Measurements from ENCODE around the gene DTNB. TPM values are rescaled to one million over a fixed set of nuclear protein-coding genes. Genes with fewer than 3 reads are reported as not detected.
A peak's percentile ranks its signal among the peaks of the same experiment; 100 is the strongest.

DTNB gene
- total RNA-seq, 8 experiments from 2014 or later: 16.9 to 85.0 (median 25.3) TPM

DNA sequence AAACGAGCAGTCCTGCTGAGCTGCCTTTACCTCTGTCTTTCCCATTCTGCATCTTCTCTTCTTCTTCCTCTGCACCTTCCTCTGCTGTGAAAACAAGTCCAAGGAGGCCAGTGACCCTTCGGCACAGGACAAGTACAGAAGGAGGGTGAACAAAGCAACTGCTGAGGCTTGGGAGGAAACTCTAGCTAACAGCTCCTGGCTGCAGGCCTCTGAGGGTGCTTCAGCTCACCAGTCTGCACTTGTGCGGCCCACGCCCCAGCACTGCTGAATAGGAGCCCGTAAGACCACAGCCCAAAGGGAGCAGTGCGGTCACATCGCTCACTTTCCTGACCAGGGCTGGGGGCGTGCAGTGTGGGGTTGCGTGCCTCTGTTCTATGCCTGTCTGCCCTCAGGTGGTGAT, 289.6 kb downstream of the DTNB start:
- H3K4me1 ChIP-seq (replicated peaks in 1 of 2): peaks cover 0 to 8% of the 10 kb centered on the region in 2 donors
- in situ Hi-C loops (cut with MboI; ENCODE audit: low pct_unique_long_range_greater_than_20kb in 2 of 9, low sequenced_read_pairs in 9 of 9, unreplicated experiment in 9 of 9): no loop called here
- WGBS, 10 experiments: 83 to 100% (median 98%) methylated on average over 1 to 9 of the region's 9 CpGs; no CpG with 5 or more reads in 2 of the 10 experiments
- no peak overlapping the region for H3K27ac ChIP-seq
- no peak for ATAC-seq (replicated peaks in 6 of 8)
- H3K4me3 ChIP-seq: no peak overlapping the region

DNA sequence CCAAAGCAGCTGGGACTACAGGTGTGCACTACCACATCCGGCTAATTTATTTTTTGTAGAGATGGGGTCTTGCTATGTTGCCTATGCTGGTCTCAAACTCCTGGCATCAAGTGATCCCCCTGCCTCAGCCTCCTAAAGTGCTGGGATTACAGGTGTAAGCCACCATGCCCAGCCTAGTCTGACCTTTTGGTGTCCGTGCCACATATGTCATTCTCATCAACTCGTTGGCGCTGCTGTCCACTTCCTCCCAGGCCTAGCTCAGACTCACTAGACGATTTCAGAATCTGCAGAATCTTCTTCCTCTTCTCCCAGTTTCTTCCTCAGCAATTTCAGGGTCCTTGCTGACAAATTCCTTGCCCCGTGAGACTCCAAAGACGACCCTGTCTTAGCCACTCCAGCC, 291.9 kb downstream of the DTNB start:
- in situ Hi-C loops (cut with MboI; ENCODE audit: low pct_unique_long_range_greater_than_20kb in 2 of 9, low sequenced_read_pairs in 9 of 9, unreplicated experiment in 9 of 9): no loop called here
- no peak overlapping the region for H3K27ac ChIP-seq
- no peak for ATAC-seq (replicated peaks in 6 of 8)
- H3K4me1 ChIP-seq (replicated peaks in 1 of 2): peaks cover 11 to 18% of the 10 kb centered on the region in 2 donors
- no peak overlapping the region for H3K4me3 ChIP-seq
- WGBS, 10 experiments: 56 to 96% (median 88%) methylated on average over 1 to 7 of the region's 7 CpGs

- ATAC-seq (replicated peaks in 6 of 8): peak in 2 of 8 experiments; percentile 2 to 6
- Histone ChIP-seq H3K4me3 (no peak overlapping the region), H3K27ac (peak overlapping the region in 1 of 2 donors; percentile 5), H3K4me1 (replicated peaks in 1 of 2) (peaks cover 18 to 26% of the 10 kb centered on the region in 2 donors)
- in situ Hi-C loops (cut with MboI; ENCODE audit: low pct_unique_long_range_greater_than_20kb in 2 of 9, low sequenced_read_pairs in 9 of 9, unreplicated experiment in 9 of 9): no loop called here
- WGBS, 10 experiments: 14 to 96% (median 77%) methylated on average over 1 to 9 of the region's 12 CpGs; no CpG with 5 or more reads in 4 of the 10 experiments
Observed at GRCh38 chr2:25380586-25381375, 292.6 kb downstream of the DTNB start.

DNA sequence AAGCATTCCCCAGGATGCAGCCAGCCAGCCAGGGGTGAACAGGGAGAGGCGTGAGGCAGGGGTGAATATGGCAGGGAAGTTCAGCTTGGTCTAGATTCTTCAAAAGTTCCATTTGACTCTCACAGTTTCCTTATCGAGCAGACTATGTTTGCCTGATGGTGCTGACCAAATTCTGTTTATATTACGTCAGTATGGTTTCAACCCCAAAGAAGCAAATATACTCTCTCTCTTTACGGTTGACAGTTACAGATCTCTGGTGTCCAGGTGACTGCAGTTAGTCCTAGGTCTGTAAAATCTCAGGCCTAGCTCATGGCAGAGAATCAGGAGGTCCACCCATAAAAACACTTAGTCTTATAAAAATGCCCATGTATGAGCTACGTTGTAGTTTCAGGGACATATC, 293.4 kb downstream of the DTNB start:
- Histone ChIP-seq H3K4me1 (replicated peaks in 1 of 2) (peaks cover 24 to 31% of the 10 kb centered on the region in 2 donors), H3K27ac (no peak overlapping the region), H3K4me3 (no peak overlapping the region)
- no peak for ATAC-seq (replicated peaks in 6 of 8)
- 50 to 100% (median 86%) methylated on average over 1 to 5 of the region's 5 CpGs; no CpG with 5 or more reads in 3 of the 10 experiments for WGBS, 10 experiments
- in situ Hi-C loops (cut with MboI; ENCODE audit: low pct_unique_long_range_greater_than_20kb in 2 of 9, low sequenced_read_pairs in 9 of 9, unreplicated experiment in 9 of 9): no loop called here

GRCh38 chr2:25379535-25379934, 293.8 kb downstream of the DTNB start:
- no peak overlapping the region for H3K4me3 ChIP-seq
- WGBS, 10 experiments: 70% methylated on average over 2 of the region's 6 CpGs; no CpG with 5 or more reads in 9 of the 10 experiments
- in situ Hi-C loops (cut with MboI; ENCODE audit: low pct_unique_long_range_greater_than_20kb in 2 of 9, low sequenced_read_pairs in 9 of 9, unreplicated experiment in 9 of 9): no loop called here
- ATAC-seq (replicated peaks in 6 of 8): no peak
- H3K4me1 ChIP-seq (replicated peaks in 1 of 2): peaks cover 24 to 31% of the 10 kb centered on the region in 2 donors
- H3K27ac ChIP-seq: no peak overlapping the region

DNA sequence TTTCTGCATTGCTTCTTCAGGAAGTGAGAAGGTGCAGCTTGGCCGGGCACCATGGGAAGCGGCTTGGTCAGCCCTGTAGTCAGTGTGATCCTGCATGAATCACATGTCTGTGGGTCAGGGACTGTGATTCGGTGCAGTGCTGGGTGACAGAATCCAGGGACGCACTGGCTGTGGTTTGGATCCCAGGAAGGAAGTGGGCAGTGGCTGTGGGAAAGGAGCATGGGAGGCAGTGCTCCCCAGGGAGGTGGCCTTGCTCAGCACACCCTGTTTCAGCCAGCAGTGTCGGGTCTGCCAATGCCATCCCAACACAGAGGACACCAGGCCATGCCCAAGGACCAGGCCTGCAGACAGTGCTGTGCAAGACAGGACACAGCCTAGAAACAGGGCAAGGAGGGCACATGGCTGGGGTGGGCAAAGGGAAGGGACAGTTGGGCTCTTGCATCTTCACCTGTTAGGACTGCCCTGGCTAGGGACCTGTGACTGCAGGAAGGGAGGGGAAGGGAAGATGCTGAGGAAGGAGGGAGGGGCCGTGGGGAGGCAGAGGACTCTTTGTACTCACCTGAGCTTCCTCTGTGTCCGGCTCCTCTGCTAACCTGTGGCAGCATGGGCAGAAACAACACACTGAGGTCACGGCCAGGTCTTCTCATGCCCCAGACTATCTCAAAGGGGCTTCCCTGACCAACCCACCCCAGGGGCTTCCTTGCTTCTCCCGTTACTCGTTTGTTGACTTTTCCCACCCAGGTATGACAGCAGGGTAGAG, 294.5 kb downstream of the DTNB start:
- Histone ChIP-seq H3K4me1 (replicated peaks in 1 of 2) (peaks cover 24 to 31% of the 10 kb centered on the region in 2 donors), H3K27ac (no peak overlapping the region), H3K4me3 (no peak overlapping the region)
- WGBS, 10 experiments: 50 to 94% (median 73%) methylated on average over 1 to 3 of the region's 10 CpGs; no CpG with 5 or more reads in 5 of the 10 experiments
- in situ Hi-C loops (cut with MboI; ENCODE audit: low pct_unique_long_range_greater_than_20kb in 2 of 9, low sequenced_read_pairs in 9 of 9, unreplicated experiment in 9 of 9): no loop called here
- ATAC-seq (replicated peaks in 6 of 8): no peak

GRCh38 chr2:25377822-25378421, 295.5 kb downstream of the DTNB start:
- no peak overlapping the region for H3K27ac ChIP-seq

GRCh38 chr2:25376750-25377621, 296.4 kb downstream of the DTNB start:
- Histone ChIP-seq H3K27ac (peak overlapping the region; percentile 53 to 56), H3K4me1 (replicated peaks in 1 of 2) (peaks cover 33 to 43% of the 10 kb centered on the region in 2 donors), H3K4me3 (peak overlapping the region in 1 of 5 donors; percentile 1)
- WGBS, 10 experiments: 0 to 80% (median 18%) methylated on average over 2 to 23 of the region's 52 CpGs; no CpG with 5 or more reads in 2 of the 10 experiments
- in situ Hi-C loops (cut with MboI; ENCODE audit: low pct_unique_long_range_greater_than_20kb in 2 of 9, low sequenced_read_pairs in 9 of 9, unreplicated experiment in 9 of 9): no loop called here
- peak; percentile 96 to 99 (median 98) for ATAC-seq (replicated peaks in 6 of 8)

More at GRCh38 chr2:25377822-25378421, 295.5 kb downstream of the DTNB start:
- Histone ChIP-seq H3K4me3 (no peak overlapping the region), H3K4me1 (replicated peaks in 1 of 2) (peaks cover 24 to 33% of the 10 kb centered on the region in 2 donors)
- in situ Hi-C loops (cut with MboI; ENCODE audit: low pct_unique_long_range_greater_than_20kb in 2 of 9, low sequenced_read_pairs in 9 of 9, unreplicated experiment in 9 of 9): no loop called here
- no peak for ATAC-seq (replicated peaks in 6 of 8)
- 40 to 100% (median 80%) methylated on average over 1 to 6 of the region's 22 CpGs; no CpG with 5 or more reads in 3 of the 10 experiments for WGBS, 10 experiments

GRCh38 chr2:25375989-25376545, 297.3 kb downstream of the DTNB start:
- ATAC-seq (replicated peaks in 6 of 8): no peak

DNA sequence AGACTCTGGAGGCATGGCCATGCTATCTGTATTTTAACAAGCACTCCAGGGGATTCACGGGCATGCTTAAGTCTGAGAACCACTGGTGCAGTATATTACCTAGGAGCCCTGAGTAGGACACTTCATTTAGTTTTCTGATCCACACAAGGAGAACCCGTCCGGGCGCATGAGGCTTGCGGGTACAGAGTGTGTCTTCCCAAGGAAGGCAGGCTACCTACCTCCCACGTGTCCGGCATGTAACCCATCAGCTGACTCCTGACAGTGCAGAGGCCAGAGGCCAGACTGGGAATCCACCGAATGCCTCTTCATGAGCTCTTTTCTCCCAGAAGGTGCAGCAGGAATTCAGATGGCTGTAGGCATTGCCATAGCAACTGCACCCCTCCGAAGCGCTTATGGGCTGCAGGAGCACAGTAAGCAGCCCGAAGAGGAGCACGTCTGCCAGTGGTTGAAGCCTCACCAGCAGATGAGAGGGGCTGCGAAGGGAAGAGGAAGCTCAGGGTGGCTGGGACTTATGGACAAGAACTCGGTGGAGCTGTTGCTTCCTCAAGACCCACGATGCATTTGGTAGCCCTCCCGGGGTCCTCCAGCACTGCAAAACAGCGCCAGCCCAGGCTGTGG, 297.9 kb downstream of the DTNB start:
- Histone ChIP-seq H3K4me1 (replicated peaks in 1 of 2) (peaks cover 34 to 37% of the 10 kb centered on the region in 2 donors), H3K4me3 (no peak overlapping the region), H3K27ac (no peak overlapping the region)
- 53 to 100% (median 87%) methylated on average over 1 to 12 of the region's 17 CpGs; no CpG with 5 or more reads in 4 of the 10 experiments for WGBS, 10 experiments
- in situ Hi-C loops (cut with MboI; ENCODE audit: low pct_unique_long_range_greater_than_20kb in 2 of 9, low sequenced_read_pairs in 9 of 9, unreplicated experiment in 9 of 9): no loop called here
- no peak for ATAC-seq (replicated peaks in 6 of 8)

More at GRCh38 chr2:25375989-25376545, 297.3 kb downstream of the DTNB start:
- peak overlapping the region in 1 of 2 donors; percentile 38 for H3K27ac ChIP-seq
- no peak overlapping the region for H3K4me3 ChIP-seq
- WGBS, 10 experiments: 72 to 100% (median 89%) methylated on average over 1 to 12 of the region's 16 CpGs; no CpG with 5 or more reads in 2 of the 10 experiments
- peaks cover 34 to 43% of the 10 kb centered on the region in 2 donors for H3K4me1 ChIP-seq (replicated peaks in 1 of 2)
- in situ Hi-C loops (cut with MboI; ENCODE audit: low pct_unique_long_range_greater_than_20kb in 2 of 9, low sequenced_read_pairs in 9 of 9, unreplicated experiment in 9 of 9): no loop called here

DNA sequence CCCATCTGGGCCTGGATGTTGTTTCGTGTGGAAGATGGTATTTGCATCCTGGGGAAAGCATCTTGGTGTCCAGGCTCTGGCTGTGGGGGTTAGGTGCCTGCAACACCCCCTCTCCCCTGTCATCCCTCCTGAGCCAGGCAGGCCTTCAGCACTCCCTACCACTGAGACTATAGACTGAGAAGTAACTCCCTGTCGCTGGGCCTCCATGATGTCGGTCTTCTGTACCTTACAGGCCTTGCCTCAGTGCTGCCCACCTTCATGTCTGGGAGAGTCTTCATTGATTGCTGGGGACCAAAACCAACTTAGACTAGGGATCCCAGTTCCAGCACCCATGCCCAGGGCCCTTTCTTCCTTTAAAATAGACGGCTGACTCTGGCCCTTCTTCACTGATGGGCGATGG, 298.6 kb downstream of the DTNB start:
- 80 to 100% (median 92%) methylated on average over 1 to 4 of the region's 5 CpGs; no CpG with 5 or more reads in 5 of the 10 experiments for WGBS, 10 experiments

More for the DNA sequence above, 298.6 kb downstream of the DTNB start:
- Histone ChIP-seq H3K4me1 (replicated peaks in 1 of 2) (peaks cover 34 to 36% of the 10 kb centered on the region in 2 donors), H3K4me3 (no peak overlapping the region), H3K27ac (no peak overlapping the region)
- in situ Hi-C loops (cut with MboI; ENCODE audit: low pct_unique_long_range_greater_than_20kb in 2 of 9, low sequenced_read_pairs in 9 of 9, unreplicated experiment in 9 of 9): loop anchor here in 1 of 9 experiments (25.0 kb wide), 1 partner anchor 137 kb away; no protein-coding TSS in a partner anchor
- no peak for ATAC-seq (replicated peaks in 6 of 8)
